Neural progenitor cell (in vitro differentiated cells): ENCODE results near the gene C1QTNF3. TPM values are rescaled to one million over a fixed set of nuclear protein-coding genes. Genes with fewer than 3 reads are reported as not detected.

ENCODE experiments used
- DNase-seq: peaks from one replicate; pipeline ENCODE4 v3.0.0-alpha.2; 2016; ENCODE audit warnings: low spot score
- H2AFZ ChIP-seq: fragments of 200-600 bp; sonication (generic); replicated peaks from 2 replicates; pipeline ENCODE4 v1.6.1; 2016; ENCODE audit warnings: antibody characterized with exemption
- H3F3A ChIP-seq: fragments of 200-600 bp; sonication (generic); 2 replicates; pipeline ENCODE4 v1.6.1; 2016; ENCODE audit warnings: antibody characterized with exemption, low read depth
- H3K27ac ChIP-seq: fragments of 200-600 bp; sonication (generic); 2 replicates; pipeline ENCODE4 v1.5.1; 2016; ENCODE audit warnings: mild to moderate bottlenecking
- H3K27me3 ChIP-seq: fragments of 200-600 bp; sonication (generic); 2 replicates; pipeline ENCODE4 v1.6.1; 2016; ENCODE audit warnings: mild to moderate bottlenecking, moderate library complexity
- H3K36me3 ChIP-seq: fragments of 200-600 bp; sonication (generic); 2 replicates; pipeline ENCODE4 v1.5.1; 2016
- H3K4me1 ChIP-seq: fragments of 200-600 bp; sonication (generic); 2 replicates; pipeline ENCODE4 v1.6.1; 2016; ENCODE audit warnings: mixed run types
- H3K4me2 ChIP-seq: fragments of 200-600 bp; sonication (generic); 2 replicates; pipeline ENCODE4 v1.6.1; 2016
- H3K4me3 ChIP-seq: fragments of 200-600 bp; sonication (generic); 2 replicates; pipeline ENCODE4 v1.5.1; 2016
- H3K79me2 ChIP-seq: fragments of 200-600 bp; sonication (generic); 2 replicates; pipeline ENCODE4 v1.6.1; 2016; ENCODE audit warnings: low read depth
- H3K9ac ChIP-seq: fragments of 200-600 bp; sonication (generic); 2 replicates; pipeline ENCODE4 v1.6.1; 2016
- H3K9me3 ChIP-seq: fragments of 200-600 bp; sonication (generic); 2 replicates; pipeline ENCODE4 v1.5.1; 2016; ENCODE audit warnings: low read depth
- H4K20me1 ChIP-seq: fragments of 200-600 bp; sonication (generic); 2 replicates; pipeline ENCODE4 v1.6.1; 2016; ENCODE audit warnings: low read depth
- H3K27ac Mint-ChIP-seq: 3 replicates; pipeline ENCODE4 v1.8.0; 2021; ENCODE audit warnings: mixed read lengths
- H3K27me3 Mint-ChIP-seq: 2 replicates; pipeline ENCODE4 v1.8.0; 2022; ENCODE audit warnings: low read depth, mild to moderate bottlenecking, inconsistent platforms, moderate library complexity, mixed read lengths; ENCODE audit not compliant: insufficient read depth
- H3K36me3 Mint-ChIP-seq: 3 replicates; pipeline ENCODE4 v1.8.0; 2021; ENCODE audit warnings: mixed read lengths
- H3K4me1 Mint-ChIP-seq: 3 replicates; pipeline ENCODE4 v1.8.0; 2021; ENCODE audit warnings: mixed read lengths
- H3K4me3 Mint-ChIP-seq: 3 replicates; pipeline ENCODE4 v1.8.0; 2021; ENCODE audit warnings: mild to moderate bottlenecking, moderate library complexity, mixed read lengths
- H3K9me3 Mint-ChIP-seq: 3 replicates; pipeline ENCODE4 v1.8.0; 2020; ENCODE audit warnings: mixed read lengths
- CTCF ChIP-seq: fragments of 200-600 bp; sonication (generic); IDR thresholded peaks from 2 replicates; pipeline ENCODE4 v1.5.1; 2017; ENCODE audit warnings: antibody characterized with exemption, mild to moderate bottlenecking
- EZH2 ChIP-seq: fragments of 200-600 bp; sonication (generic); IDR thresholded peaks from 2 replicates; pipeline ENCODE4 v1.6.1; 2017; ENCODE audit warnings: antibody characterized with exemption, mild to moderate bottlenecking, moderate library complexity
- EZH2phosphoT487 ChIP-seq: fragments of 200-600 bp; sonication (generic); IDR thresholded peaks from 2 replicates; pipeline ENCODE4 v1.6.1; 2017; ENCODE audit warnings: antibody characterized with exemption
- total RNA-seq: library from RNA; depleted of rRNA; stranded (reverse); fragments of >200 nt; gene quantifications from 2 replicates; pipeline ENCODE4 v1.2.3, GENCODE V29; 2015; ENCODE audit warnings: low replicate concordance

The C1QTNF3 gene
- total RNA-seq, 1 donor from 2014 or later: 4.8 TPM

- Histone ChIP-seq H3K27me3 (no peaks in the 10 kb centered on the region), H3F3A (peaks cover 19% of the 10 kb centered on the region), H3K4me3 (no peak overlapping the region), H3K27ac (no peak overlapping the region), H3K4me2 (peak overlapping the region; percentile 92), H3K36me3 (no peaks in the 10 kb centered on the region), H3K9ac (no peak overlapping the region), H2AFZ (no peak overlapping the region), H3K4me1 (peaks cover 41% of the 10 kb centered on the region), H3K9me3 (no peaks in the 10 kb centered on the region), H3K79me2 (peaks cover 15% of the 10 kb centered on the region), H4K20me1 (no peaks in the 10 kb centered on the region)
- Mint-ChIP-seq H3K4me3 (no peak overlapping the region), H3K36me3 (peaks cover 10% of the 10 kb centered on the region), H3K4me1 (peaks cover 63% of the 10 kb centered on the region), H3K9me3 (no peaks in the 10 kb centered on the region), H3K27me3 (no peaks in the 10 kb centered on the region), H3K27ac (no peak overlapping the region)
- no peak for TF ChIP-seq EZH2
- TF ChIP-seq CTCF: no peak
- no peak for TF ChIP-seq EZH2phosphoT487
- DNase-seq: no peak
These were observed 37.8 kb downstream of the C1QTNF3 start for GRCh38 chr5:34005211-34005610.

DNA sequence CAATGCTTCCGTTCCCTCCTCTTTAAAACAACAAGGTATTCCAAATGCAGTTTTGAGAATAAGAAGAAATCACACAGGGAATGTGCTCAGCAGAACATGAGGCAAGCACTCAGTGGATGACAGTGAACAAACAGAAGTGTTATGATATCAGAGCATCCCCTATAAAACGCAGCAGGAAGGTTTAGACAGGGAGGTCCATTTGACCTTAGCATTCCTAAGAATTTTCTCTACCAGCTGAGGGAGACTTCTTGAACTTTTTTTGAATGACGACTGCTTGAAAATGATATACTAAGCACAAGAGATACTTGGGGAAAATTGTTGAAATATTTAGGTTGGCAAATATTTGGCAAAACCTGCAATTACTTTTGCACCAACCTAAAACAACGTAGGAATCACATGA, 39.1 kb downstream of the C1QTNF3 start:
- H3K27ac Mint-ChIP-seq: no peak overlapping the region

DNA sequence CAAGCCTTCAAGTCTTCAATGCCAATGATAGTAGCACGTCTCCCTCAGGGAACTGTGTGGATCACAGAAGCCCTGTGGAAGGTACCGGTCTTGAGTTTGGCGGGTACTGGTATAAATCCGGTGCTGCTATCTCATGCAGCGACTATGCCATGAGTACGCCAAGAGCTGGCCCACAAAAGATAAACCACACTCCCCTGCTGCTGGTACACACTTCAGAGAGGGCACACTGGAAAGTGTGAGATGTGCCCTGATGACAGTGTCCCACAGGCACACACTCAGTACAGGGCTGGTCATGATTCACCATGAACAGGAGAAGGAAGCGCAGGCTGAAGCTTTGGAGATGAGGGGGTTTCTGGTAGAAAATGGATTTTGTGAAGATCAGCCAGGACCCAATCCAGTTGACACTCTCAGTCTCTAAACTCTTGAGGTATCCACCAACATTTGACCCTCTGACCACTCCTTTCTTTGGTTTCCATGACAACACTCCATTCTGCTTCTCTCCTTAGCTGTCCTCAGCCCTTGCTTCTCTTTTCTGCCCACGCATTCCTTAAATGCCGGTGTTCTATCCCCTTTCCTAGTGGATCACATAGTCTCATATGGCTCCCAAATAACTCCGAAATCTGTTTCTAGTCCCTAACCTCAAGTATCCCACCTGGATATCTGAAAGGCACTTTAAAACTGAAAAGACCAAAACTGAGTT, 40.2 kb downstream of the C1QTNF3 start:
- Mint-ChIP-seq H3K27ac (no peak overlapping the region), H3K4me3 (no peak overlapping the region), H3K27me3 (no peaks in the 10 kb centered on the region), H3K9me3 (no peaks in the 10 kb centered on the region), H3K4me1 (peaks cover 48% of the 10 kb centered on the region), H3K36me3 (peaks cover 10% of the 10 kb centered on the region)
- Histone ChIP-seq H4K20me1 (no peaks in the 10 kb centered on the region), H3K27me3 (no peaks in the 10 kb centered on the region), H3F3A (peaks cover 6% of the 10 kb centered on the region), H3K4me2 (peak overlapping the region; percentile 11), H2AFZ (no peak overlapping the region), H3K4me3 (no peak overlapping the region), H3K9ac (no peak overlapping the region), H3K36me3 (no peaks in the 10 kb centered on the region), H3K79me2 (peaks cover 15% of the 10 kb centered on the region), H3K27ac (no peak overlapping the region), H3K4me1 (peaks cover 35% of the 10 kb centered on the region), H3K9me3 (no peaks in the 10 kb centered on the region)
- peak; percentile 56 for DNase-seq
- TF ChIP-seq EZH2: no peak
- no peak for TF ChIP-seq EZH2phosphoT487
- no peak for TF ChIP-seq CTCF

More for the DNA sequence above, 39.1 kb downstream of the C1QTNF3 start:
- Histone ChIP-seq H3K27ac (no peak overlapping the region), H3K4me2 (no peak overlapping the region), H3K27me3 (no peaks in the 10 kb centered on the region), H3K4me1 (peaks cover 40% of the 10 kb centered on the region), H3K79me2 (peaks cover 15% of the 10 kb centered on the region), H4K20me1 (no peaks in the 10 kb centered on the region), H3K9ac (no peak overlapping the region), H3K36me3 (no peaks in the 10 kb centered on the region), H3K9me3 (no peaks in the 10 kb centered on the region), H3K4me3 (no peak overlapping the region), H3F3A (peaks cover 16% of the 10 kb centered on the region), H2AFZ (no peak overlapping the region)
- H3K4me1 Mint-ChIP-seq: peaks cover 52% of the 10 kb centered on the region
- no peak overlapping the region for H3K4me3 Mint-ChIP-seq
- no peaks in the 10 kb centered on the region for H3K9me3 Mint-ChIP-seq
- no peaks in the 10 kb centered on the region for H3K27me3 Mint-ChIP-seq
- no peak for DNase-seq
- peaks cover 10% of the 10 kb centered on the region for H3K36me3 Mint-ChIP-seq
- TF ChIP-seq EZH2phosphoT487 (no peak), EZH2 (no peak), CTCF (no peak)
